HAP-1 (cell line): ENCODE results near the gene MGLL.
"Not testable (repeated sequence)": the region's sequence is repeated elsewhere in the genome, so short reads cannot be mapped to it uniquely, and the experiment has no call there.

ENCODE experiments used
- DNase-seq, 2 experiments: peaks; one replicate each; pipeline ENCODE4 v3.0.0-alpha.2; 2016 to 2020; ENCODE audit warnings: low spot score in 2 of 2
- H3K27me3 ChIP-seq: fragments of 250-450 bp; sonication (Bioruptor Pico); 2 replicates; pipeline ENCODE4 v1.5.1; 2020; ENCODE audit warnings: low read depth, mild to moderate bottlenecking, moderate library complexity
- H3K36me3 ChIP-seq: fragments of 250-450 bp; sonication (Bioruptor Pico); replicated peaks from 2 replicates; pipeline ENCODE4 v1.5.1; 2020; ENCODE audit warnings: mild to moderate bottlenecking
- H3K4me1 ChIP-seq: fragments of 250-450 bp; sonication (Bioruptor Pico); 2 replicates; pipeline ENCODE4 v1.5.1; 2020; ENCODE audit warnings: mild to moderate bottlenecking
- H3K4me3 ChIP-seq: fragments of 250-450 bp; sonication (Bioruptor Pico); 2 replicates; pipeline ENCODE4 v1.5.1; 2020; ENCODE audit warnings: mild to moderate bottlenecking, moderate library complexity
- H3K9me3 ChIP-seq: fragments of 250-450 bp; sonication (Bioruptor Pico); 2 replicates; pipeline ENCODE4 v1.5.1; 2020; ENCODE audit warnings: mild to moderate bottlenecking, moderate library complexity
- in situ Hi-C: fragments of 300-500 bp; cut with MboI; formaldehyde crosslinking; loops from 3 replicates; pipeline ENCODE4 v1.14.3; 2020; ENCODE audit warnings: low sequenced_read_pairs, inconsistent platforms, mixed read lengths

The MGLL gene

DNA sequence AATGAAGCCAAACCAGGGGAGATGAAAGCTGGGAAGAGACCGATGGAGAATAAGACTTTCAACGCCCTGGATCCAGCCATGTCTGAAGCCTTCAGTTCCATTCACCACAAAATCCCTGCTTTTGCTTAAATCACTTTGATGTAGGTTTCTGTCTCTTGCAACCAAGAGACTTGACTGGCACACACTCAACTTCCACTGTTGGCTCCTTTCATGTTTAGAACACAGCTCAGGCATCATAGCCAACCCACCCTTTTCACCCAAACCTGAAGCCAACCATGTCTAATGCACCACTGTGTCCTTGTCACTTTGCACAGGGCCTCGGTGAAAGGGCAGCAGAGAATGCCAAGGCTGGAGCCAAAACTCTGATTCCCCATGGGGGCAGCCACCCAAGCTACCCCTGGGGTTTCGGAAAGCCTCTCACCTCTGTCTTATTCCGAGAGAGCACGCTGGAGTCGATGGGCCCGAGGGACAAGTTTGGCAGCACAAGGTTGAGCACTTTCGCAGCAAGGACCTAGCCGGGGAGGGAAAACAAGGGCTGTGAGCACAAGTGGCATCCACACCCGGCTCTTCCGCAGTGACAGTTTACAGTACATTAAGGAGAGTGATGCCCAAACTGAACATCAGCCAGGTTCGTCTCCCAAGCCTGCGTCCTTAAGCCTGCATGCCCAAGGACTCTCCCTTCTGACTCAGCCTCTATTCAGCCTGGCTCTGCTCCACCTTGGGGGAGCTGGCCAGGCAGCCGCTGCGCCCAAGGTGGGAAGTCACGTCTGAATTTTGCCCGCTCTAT lies 112.0 kb downstream of the MGLL start:
- no peaks in the 10 kb centered on the region for H3K9me3 ChIP-seq
- in situ Hi-C loops: no loop called here
- no peaks in the 10 kb centered on the region for H3K36me3 ChIP-seq
- no peaks in the 10 kb centered on the region for H3K4me1 ChIP-seq
- no peak overlapping the region for H3K4me3 ChIP-seq
- peak in 1 of 2 experiments; percentile 4 for DNase-seq
- no peaks in the 10 kb centered on the region for H3K27me3 ChIP-seq

DNA sequence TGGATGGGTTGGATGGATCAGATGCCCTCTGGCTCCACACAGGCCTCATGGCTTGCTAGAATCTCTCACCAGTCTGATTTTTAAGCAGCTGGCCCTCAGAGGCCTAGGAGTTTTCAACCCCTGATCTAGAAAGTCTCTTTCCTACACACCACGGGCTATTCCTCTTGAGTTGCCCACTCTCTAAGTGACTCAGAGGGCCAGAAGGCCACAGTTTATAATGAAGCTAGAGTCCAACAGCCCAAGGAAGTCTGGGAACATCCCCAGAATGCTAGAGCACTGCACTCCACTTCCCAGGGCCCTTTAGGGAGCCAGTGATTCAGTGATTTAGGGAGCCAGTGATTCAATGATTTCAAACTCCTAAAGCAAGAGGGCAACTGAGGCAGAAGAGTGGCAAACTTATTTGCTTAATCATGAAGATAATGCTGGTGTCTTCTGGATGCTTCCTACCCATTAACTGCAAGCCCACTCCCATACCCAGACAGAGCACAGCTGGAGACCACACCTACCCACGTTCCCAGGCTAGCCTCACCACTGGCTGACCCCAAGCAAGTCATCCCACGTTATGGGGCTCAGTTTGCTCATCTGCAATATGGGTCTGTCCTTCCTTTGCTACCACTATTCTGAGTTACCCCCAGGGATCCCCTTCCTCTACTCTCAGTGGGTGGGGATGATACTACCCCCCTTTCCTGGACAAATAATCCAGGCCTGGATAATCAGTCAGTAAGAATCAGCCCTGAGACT lies 112.8 kb downstream of the MGLL start:
- H3K4me3 ChIP-seq: no peak overlapping the region
- no peaks in the 10 kb centered on the region for H3K27me3 ChIP-seq
- H3K9me3 ChIP-seq: no peaks in the 10 kb centered on the region
- DNase-seq: no peak
- in situ Hi-C loops: no loop called here
- no peaks in the 10 kb centered on the region for H3K36me3 ChIP-seq
- H3K4me1 ChIP-seq: no peaks in the 10 kb centered on the region

DNA sequence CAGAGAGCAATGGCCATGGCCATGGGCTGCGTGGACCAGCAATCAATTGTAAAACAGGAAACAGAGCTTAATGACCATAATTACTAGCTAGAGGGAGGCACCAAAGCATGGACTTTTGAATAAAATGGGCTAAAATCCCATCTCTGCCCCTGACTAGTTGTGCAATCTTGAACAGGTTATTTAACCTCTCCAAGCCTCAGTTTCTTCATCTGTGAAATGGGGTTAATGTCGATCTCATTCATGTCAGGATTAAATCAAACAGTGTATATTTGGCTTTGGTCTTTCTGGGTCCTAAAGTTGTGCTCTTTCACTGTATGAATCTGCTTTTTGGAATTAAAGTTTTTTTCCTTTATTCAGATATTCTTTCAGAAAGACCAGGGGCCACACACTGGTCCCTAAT lies 113.5 kb downstream of the MGLL start:
- H3K36me3 ChIP-seq: no peaks in the 10 kb centered on the region
- no peaks in the 10 kb centered on the region for H3K4me1 ChIP-seq
- in situ Hi-C loops: no loop called here
- no peaks in the 10 kb centered on the region for H3K27me3 ChIP-seq
- no peak for DNase-seq
- no peaks in the 10 kb centered on the region for H3K9me3 ChIP-seq
- H3K4me3 ChIP-seq: no peak overlapping the region

DNA sequence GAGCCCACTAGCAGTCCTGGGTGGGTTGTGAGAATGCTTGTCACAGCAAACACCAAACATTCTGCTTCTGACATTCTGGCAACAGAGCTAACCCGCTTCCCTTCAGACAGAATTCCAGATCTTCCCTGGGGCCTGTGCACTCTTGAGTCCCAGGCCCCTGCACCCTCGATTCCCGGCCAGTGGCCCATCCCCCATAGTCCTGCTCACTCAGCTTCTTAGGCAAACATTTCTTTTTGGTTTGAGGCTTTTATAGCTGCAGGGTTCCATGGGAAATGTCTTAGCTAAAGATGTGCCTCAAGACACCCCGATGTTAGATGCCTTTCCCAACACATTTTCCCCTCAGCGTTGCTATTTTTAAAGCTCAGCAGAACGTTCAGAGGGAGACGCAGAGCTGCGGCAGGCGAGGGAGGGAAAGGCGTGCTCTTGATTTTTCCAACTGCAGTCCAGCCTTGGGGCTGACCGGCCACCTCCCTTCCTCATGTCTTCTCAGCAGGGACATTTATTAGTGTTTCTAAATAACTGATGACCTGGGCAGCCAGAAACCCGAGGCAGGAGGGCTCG lies 114.4 kb downstream of the MGLL start:
- Histone ChIP-seq H3K27me3 (no peaks in the 10 kb centered on the region), H3K36me3 (no peaks in the 10 kb centered on the region), H3K4me3 (no peak overlapping the region), H3K4me1 (no peaks in the 10 kb centered on the region), H3K9me3 (0 out of 2 replicates have a peak, but pooled peaks cover 2% of the 10 kb centered on the region)
- in situ Hi-C loops: no loop called here
- DNase-seq: no peak

DNA sequence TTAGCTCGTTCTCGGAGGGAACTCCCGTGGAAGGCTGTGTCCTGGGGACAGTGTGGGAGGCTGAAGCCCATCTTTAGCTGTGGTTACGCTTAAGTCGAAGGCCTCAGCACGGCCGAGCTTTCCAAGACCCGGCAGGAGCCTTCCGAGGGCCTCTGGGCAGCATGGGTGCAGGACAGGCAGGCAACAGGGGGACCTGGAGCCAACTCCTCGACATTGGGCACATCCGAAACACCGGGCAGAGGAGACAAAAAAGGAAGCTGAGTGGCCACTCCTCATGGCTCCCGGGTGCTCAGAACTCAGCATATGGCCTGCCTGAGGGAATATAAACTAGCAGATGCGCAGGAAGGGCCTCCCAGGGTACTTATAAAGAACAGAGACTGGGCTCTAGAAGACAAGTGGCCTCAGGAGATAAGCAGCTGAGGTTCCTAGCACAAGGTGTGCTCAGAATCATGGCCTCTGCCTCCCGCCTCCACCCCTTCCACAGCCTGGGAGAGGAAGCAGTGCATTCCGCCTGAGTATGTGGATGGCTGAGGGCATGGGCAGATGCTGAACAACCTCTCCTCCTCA lies 115.4 kb downstream of the MGLL start:
- H3K4me1 ChIP-seq: no peaks in the 10 kb centered on the region
- H3K27me3 ChIP-seq: no peaks in the 10 kb centered on the region
- DNase-seq: no peak
- in situ Hi-C loops: no loop called here
- H3K4me3 ChIP-seq: no peak overlapping the region
- H3K36me3 ChIP-seq: no peaks in the 10 kb centered on the region
- 0 out of 2 replicates have a peak, but pooled peaks cover 2% of the 10 kb centered on the region for H3K9me3 ChIP-seq

DNA sequence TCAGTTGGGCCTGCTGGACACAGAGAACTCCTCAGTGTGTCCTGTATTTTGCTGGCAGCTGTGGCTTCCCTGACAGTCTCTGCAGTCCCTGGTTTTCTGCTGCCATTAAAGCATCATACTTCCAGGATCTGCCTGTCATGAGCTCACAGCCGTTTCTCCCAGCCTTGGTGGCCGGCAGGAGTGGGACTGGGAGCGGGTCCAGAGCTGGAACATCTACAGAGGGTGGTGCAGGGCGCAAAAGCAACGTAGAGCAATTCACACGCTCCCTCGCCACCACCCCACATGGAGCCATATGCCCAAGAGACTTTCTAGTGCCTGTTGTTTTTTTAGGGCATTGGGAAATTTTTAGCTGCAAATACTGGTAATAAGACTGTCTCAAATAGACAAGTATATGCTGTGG lies 116.0 kb downstream of the MGLL start:
- H3K27me3 ChIP-seq: no peaks in the 10 kb centered on the region
- 0 out of 2 replicates have a peak, but pooled peaks cover 2% of the 10 kb centered on the region for H3K9me3 ChIP-seq
- in situ Hi-C loops: no loop called here
- H3K36me3 ChIP-seq: no peaks in the 10 kb centered on the region
- no peak for DNase-seq
- H3K4me3 ChIP-seq: no peak overlapping the region
- no peaks in the 10 kb centered on the region for H3K4me1 ChIP-seq

DNA sequence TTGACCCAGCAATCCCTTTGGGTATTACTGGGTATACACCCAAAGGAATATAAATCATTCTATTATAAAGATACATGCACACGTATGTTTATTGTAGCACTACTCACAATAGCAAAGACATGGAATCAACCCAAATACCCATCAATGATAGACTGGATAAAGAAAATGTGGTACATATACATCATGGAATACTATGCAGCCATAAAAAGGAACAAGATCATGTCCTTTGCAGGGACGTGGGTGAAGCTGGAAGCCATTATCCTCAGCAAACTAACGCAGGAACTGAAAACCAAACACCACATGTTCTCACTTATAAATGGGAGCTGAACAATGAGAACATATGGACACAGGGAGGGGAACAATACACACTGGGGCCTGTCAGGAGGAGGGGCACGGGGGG lies 117.5 kb downstream of the MGLL start:
- in situ Hi-C loops, H3K9me3 ChIP-seq, DNase-seq: not testable (repeated sequence)

DNA sequence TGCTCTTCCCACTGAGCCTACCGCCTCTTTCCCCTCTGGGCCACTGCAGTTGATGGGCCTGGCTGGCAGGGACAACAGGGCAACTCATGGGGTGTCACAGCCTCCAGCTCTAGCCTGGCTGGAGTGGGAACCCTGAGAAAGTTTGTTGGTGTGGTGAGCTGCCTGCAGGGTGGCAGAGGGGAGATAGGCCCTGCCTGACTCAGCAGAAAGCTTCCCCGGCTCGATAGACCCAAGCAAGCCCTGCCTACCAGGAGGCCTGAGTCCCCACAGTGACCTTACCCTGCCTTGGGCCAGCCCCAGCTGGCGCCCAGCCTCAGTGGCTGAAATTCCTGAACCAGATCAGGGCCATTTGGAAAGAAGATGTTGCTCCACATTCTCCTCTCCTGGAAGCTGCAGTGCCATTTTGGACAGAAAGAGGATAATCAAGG lies 120.2 kb downstream of the MGLL start:
- Histone ChIP-seq H3K36me3 (no peaks in the 10 kb centered on the region), H3K9me3 (peaks cover 2% of the 10 kb centered on the region; the same call in 1 of the 2 replicates), H3K4me1 (peaks cover 3% of the 10 kb centered on the region; the same call in 1 of the 2 replicates), H3K27me3 (no peaks in the 10 kb centered on the region), H3K4me3 (no peak overlapping the region)
- no peak for DNase-seq
- in situ Hi-C loops: no loop called here

More for the DNA sequence above, 117.5 kb downstream of the MGLL start:
- not testable (repeated sequence) for H3K4me1 ChIP-seq, H3K27me3 ChIP-seq, H3K36me3 ChIP-seq, H3K4me3 ChIP-seq

DNA sequence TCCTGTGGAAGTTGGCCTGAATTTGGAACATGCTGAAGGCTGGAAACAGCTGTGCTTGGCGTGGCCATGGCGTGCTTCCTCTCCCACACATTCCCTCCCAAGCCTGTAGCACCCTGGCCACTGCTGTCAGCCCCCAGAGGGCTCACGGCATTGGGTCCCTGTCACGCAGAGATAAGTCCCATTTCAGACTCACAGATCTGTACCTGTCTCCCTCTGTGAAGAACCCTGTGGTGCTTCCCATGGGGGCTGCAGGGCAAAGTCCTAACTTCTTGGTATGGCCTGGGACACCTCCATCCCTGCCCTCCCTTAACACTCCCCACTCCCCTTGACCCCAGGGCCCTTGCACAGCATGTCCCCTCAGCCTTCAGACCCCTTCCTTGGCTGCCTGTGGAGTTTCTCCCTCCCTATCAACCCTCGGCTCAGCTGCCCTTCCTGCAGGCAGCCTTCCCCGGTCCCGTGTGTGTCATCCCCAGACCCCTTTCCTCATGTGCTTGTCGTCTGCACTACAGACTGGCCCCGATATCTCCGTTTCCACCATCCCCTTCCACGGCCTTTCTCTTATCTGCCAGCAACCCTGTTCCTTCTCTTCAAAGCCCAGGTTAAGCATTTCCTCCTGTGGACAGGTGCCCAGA lies 120.9 kb downstream of the MGLL start:
- peaks cover 3% of the 10 kb centered on the region; the same call in 1 of the 2 replicates for H3K4me1 ChIP-seq

DNA sequence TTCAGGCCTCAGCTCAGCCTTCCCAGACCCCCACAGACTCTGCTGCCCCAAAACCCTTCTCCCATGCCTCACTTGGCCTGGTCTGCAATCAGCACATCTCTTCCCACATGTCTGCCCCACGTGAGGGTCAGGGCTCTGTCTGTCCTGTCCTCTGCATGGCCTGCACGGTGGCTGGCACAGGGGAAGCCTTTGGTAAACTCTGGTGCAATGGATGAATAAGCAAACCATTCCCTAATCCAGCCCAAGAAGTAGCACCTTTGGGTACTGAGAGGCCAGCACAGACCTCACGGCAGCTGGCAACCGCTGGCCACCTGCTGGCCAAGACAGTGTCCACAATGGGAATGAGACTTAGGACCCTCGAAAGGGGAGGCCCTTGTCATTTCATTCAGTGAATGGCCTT lies 121.9 kb downstream of the MGLL start:
- no peaks in the 10 kb centered on the region for H3K27me3 ChIP-seq
- H3K9me3 ChIP-seq: peaks cover 2% of the 10 kb centered on the region; the same call in 1 of the 2 replicates
- no peak overlapping the region for H3K4me3 ChIP-seq
- in situ Hi-C loops: no loop called here
- peaks cover 3% of the 10 kb centered on the region; the same call in 1 of the 2 replicates for H3K4me1 ChIP-seq
- no peaks in the 10 kb centered on the region for H3K36me3 ChIP-seq
- DNase-seq: no peak

More for the DNA sequence above, 120.9 kb downstream of the MGLL start:
- Histone ChIP-seq H3K27me3 (no peaks in the 10 kb centered on the region), H3K36me3 (no peaks in the 10 kb centered on the region), H3K9me3 (peaks cover 2% of the 10 kb centered on the region; the same call in 1 of the 2 replicates), H3K4me3 (no peak overlapping the region)
- DNase-seq: no peak
- in situ Hi-C loops: no loop called here

DNA sequence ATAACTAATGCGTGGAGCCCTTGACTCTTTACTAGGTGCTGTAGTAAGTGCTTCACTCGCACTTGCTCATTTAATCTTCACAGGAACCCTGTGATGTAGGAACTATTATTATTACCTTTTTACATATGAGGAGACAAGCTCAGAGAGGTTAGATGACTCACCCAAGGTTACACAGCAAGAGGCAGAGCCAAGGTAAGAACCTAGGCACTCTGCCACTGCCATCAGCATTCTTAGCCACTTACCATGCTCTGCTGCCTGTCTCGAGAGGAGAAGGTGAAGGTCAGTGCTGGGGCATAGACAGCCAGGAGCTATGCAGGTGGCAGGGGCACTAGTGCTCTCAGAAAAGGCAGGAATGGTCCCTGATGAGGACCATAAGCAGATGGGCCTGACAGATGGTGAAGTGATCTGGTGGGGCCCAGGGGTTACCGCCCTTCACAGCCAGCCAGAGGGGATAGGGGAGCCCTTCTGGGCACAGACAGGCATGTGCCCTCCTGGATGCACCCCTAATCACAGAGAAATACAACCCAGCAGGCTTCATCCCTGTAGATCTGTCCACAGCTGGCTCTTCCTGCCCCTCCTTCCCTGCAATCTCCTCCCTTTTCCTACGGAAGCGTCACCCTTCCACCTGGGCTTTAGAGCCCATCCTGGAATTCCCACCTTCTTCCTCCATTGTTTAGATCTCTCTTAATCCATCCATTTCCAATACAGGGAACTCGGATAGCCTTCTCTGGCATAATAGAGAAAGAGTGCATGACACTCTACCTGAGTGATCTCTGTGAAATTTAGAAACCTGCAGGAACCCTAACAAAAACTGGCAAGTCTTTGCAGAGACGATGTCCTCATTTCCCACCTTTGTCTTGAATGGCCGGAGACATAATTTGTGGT lies 122.7 kb downstream of the MGLL start:
- no peak for DNase-seq
- in situ Hi-C loops: loop anchor here (25.0 kb wide), 1 partner anchor 263 kb away; no protein-coding TSS in a partner anchor

DNA sequence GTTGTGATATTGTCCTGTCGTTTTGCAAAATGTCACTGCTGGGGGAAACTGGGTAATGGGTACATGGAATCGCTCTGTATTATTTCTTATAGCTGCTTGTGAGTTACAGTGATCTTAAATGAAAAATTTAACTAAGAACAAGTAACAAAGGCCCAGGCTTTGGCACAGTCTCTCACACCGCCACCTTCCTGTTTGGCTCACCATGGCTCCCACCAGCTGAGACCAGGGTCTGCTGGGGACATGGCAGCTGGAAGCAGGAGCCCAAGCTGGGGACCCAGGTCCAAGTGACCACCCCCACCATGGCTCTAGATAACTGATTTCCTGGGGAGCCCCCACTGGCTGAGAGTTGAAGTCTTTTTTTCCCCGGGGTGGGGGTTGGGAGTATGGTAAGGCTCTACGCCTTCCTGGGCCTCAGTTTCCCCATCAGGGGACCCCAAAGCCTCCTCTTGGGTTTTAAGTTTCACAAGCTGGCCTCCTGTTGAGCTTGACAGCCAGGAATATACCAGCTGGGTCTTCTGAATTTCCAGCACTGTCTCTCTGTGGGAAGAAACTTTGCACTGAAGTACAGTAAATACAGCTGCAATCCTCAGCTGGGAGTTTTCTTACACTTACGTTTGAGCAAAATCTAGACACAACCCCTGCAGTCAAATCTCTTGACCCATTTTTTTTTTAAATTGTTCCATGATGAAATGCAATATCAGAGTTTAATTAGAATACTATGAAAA lies 123.5 kb downstream of the MGLL start:
- Histone ChIP-seq H3K9me3 (peaks cover 2% of the 10 kb centered on the region; the same call in 1 of the 2 replicates), H3K4me3 (no peak overlapping the region), H3K4me1 (peaks cover 3% of the 10 kb centered on the region; the same call in 1 of the 2 replicates), H3K36me3 (no peaks in the 10 kb centered on the region), H3K27me3 (no peaks in the 10 kb centered on the region)
- in situ Hi-C loops: loop anchor here (25.0 kb wide), 1 partner anchor 263 kb away; no protein-coding TSS in a partner anchor
- DNase-seq: no peak

More for the DNA sequence above, 122.7 kb downstream of the MGLL start:
- no peaks in the 10 kb centered on the region for H3K27me3 ChIP-seq
- no peak overlapping the region for H3K4me3 ChIP-seq
- peaks cover 3% of the 10 kb centered on the region; the same call in 1 of the 2 replicates for H3K4me1 ChIP-seq
- H3K36me3 ChIP-seq: no peaks in the 10 kb centered on the region
- peaks cover 2% of the 10 kb centered on the region; the same call in 1 of the 2 replicates for H3K9me3 ChIP-seq
